WTC11 (cell line): ENCODE data around the gene B4GAT1. TPM values are rescaled to one million over a fixed set of nuclear protein-coding genes. Genes with fewer than 3 reads are reported as not detected.

Source experiments
- ATAC-seq: fragments of 200-7000 bp; cut with Tn5 transposase; 2 replicates; pipeline ENCODE4 v1.10.0; 2021; ENCODE audit warnings: mild to moderate bottlenecking, moderate library complexity
- CTCF ChIA-PET: fragments of 300-600 bp; sonication (Branson Sonifier 250); formaldehyde crosslinking; loops from one replicate; lab custom pipeline; 2021; ENCODE audit warnings: antibody characterized with exemption; lab: Charles Lee
- POLR2A ChIA-PET: fragments of 350-600 bp; sonication (Branson Sonifier 250); formaldehyde crosslinking; loops from one replicate; lab custom pipeline; 2021; ENCODE audit warnings: antibody characterized with exemption; lab: Charles Lee
- DNase-seq: peaks from one replicate; pipeline ENCODE4 v3.0.0; 2021; ENCODE audit warnings: low spot score
- H3K27ac Mint-ChIP-seq: 2 replicates; pipeline ENCODE4 v1.8.0; 2021; ENCODE audit warnings: mixed read lengths
- H3K27me3 Mint-ChIP-seq: 2 replicates; pipeline ENCODE4 v1.8.0; 2021; ENCODE audit warnings: low read depth, mild to moderate bottlenecking, moderate library complexity, mixed read lengths
- H3K36me3 Mint-ChIP-seq: 2 replicates; pipeline ENCODE4 v1.8.0; 2021; ENCODE audit warnings: mixed read lengths
- H3K4me1 Mint-ChIP-seq: 2 replicates; pipeline ENCODE4 v1.8.0; 2022; ENCODE audit warnings: mixed read lengths
- H3K4me3 Mint-ChIP-seq: 2 replicates; pipeline ENCODE4 v1.8.0; 2021; ENCODE audit warnings: mild to moderate bottlenecking, moderate library complexity, mixed read lengths
- H3K9me3 Mint-ChIP-seq: 2 replicates; pipeline ENCODE4 v1.8.0; 2021; ENCODE audit warnings: mixed read lengths
- CREB1 ChIP-seq: sonication (generic); formaldehyde crosslinking; IDR thresholded peaks from 2 replicates; pipeline ENCODE4 v1.8.0; 2023; ENCODE audit warnings: mild to moderate bottlenecking, missing genetic modification reagents
- CTCF ChIP-seq: fragments of 200-600 bp; IDR thresholded peaks from 2 replicates; pipeline ENCODE4 v1.8.0; 2022; ENCODE audit warnings: antibody characterized with exemption
- E2F4 ChIP-seq: sonication (generic); formaldehyde crosslinking; IDR thresholded peaks from 2 replicates; pipeline ENCODE4 v1.8.1; 2022; ENCODE audit warnings: low read depth, mild to moderate bottlenecking, moderate library complexity, missing genetic modification reagents, borderline replicate concordance
- ELF4 ChIP-seq: sonication (generic); formaldehyde crosslinking; IDR thresholded peaks from 2 replicates; pipeline ENCODE4 v1.8.1; 2022; ENCODE audit warnings: low read depth, mild to moderate bottlenecking, moderate library complexity, missing genetic modification reagents
- ETV6 ChIP-seq: sonication (generic); formaldehyde crosslinking; IDR thresholded peaks from 2 replicates; pipeline ENCODE4 v1.8.1; 2022; ENCODE audit warnings: mild to moderate bottlenecking, missing genetic modification reagents
- IRF1 ChIP-seq: sonication (generic); formaldehyde crosslinking; IDR thresholded peaks from 2 replicates; pipeline ENCODE4 v1.8.0; 2023; ENCODE audit warnings: missing genetic modification reagents
- JUN ChIP-seq: sonication (generic); formaldehyde crosslinking; IDR thresholded peaks from 2 replicates; pipeline ENCODE4 v1.8.0; 2023; ENCODE audit warnings: mild to moderate bottlenecking, missing genetic modification reagents
- KAT7 ChIP-seq: sonication (generic); formaldehyde crosslinking; IDR thresholded peaks from 2 replicates; pipeline ENCODE4 v1.8.1; 2023; ENCODE audit warnings: missing genetic modification reagents, mild to moderate bottlenecking, borderline replicate concordance
- MXD4 ChIP-seq: fragments of 250-450 bp; sonication (Bioruptor Pico); IDR thresholded peaks from 2 replicates; pipeline ENCODE4 v1.8.0; 2021; ENCODE audit warnings: mild to moderate bottlenecking, moderate library complexity, borderline replicate concordance
- MYBL2 ChIP-seq: sonication (generic); formaldehyde crosslinking; IDR thresholded peaks from 2 replicates; pipeline ENCODE4 v1.8.1; 2023; ENCODE audit warnings: mild to moderate bottlenecking, moderate library complexity, missing genetic modification reagents
- NFYB ChIP-seq: sonication (generic); formaldehyde crosslinking; conservative IDR thresholded peaks from 2 replicates; pipeline ENCODE4 v1.8.0; 2022; ENCODE audit warnings: low read depth, missing genetic modification reagents
- NR2C2 ChIP-seq: sonication (generic); formaldehyde crosslinking; IDR thresholded peaks from 2 replicates; pipeline ENCODE4 v1.8.0; 2022; ENCODE audit warnings: mild to moderate bottlenecking, missing genetic modification reagents
- NR3C1 ChIP-seq: sonication (generic); formaldehyde crosslinking; conservative IDR thresholded peaks from 2 replicates; pipeline ENCODE4 v1.8.1; 2023; ENCODE audit warnings: low read depth, mild to moderate bottlenecking, missing genetic modification reagents
- PRRX2 ChIP-seq: fragments of 250-450 bp; sonication (Bioruptor Pico); IDR thresholded peaks from 2 replicates; pipeline ENCODE4 v1.8.0; 2021; ENCODE audit warnings: mild to moderate bottlenecking
- RORB ChIP-seq: fragments of 250-450 bp; sonication (Bioruptor Pico); IDR thresholded peaks from 2 replicates; pipeline ENCODE4 v1.9.0; 2021; ENCODE audit warnings: mild to moderate bottlenecking
- SP1 ChIP-seq: sonication (generic); formaldehyde crosslinking; conservative IDR thresholded peaks from 2 replicates; pipeline ENCODE4 v1.8.1; 2022; ENCODE audit warnings: missing genetic modification reagents
- ZBTB43 ChIP-seq: sonication (generic); formaldehyde crosslinking; IDR thresholded peaks from 2 replicates; pipeline ENCODE4 v1.8.1; 2023; ENCODE audit warnings: mild to moderate bottlenecking, missing genetic modification reagents
- ZNF263 ChIP-seq: sonication (generic); formaldehyde crosslinking; IDR thresholded peaks from 2 replicates; pipeline ENCODE4 v1.8.1; 2022; ENCODE audit warnings: low read depth, mild to moderate bottlenecking, moderate library complexity, missing genetic modification reagents
- ZNF425 ChIP-seq: fragments of 250-450 bp; sonication (Bioruptor Pico); conservative IDR thresholded peaks from 2 replicates; pipeline ENCODE4 v1.9.0; 2021; ENCODE audit warnings: mild to moderate bottlenecking
- ZNF671 ChIP-seq: fragments of 250-450 bp; sonication (Bioruptor Pico); IDR thresholded peaks from 2 replicates; pipeline ENCODE4 v1.8.0; 2021; ENCODE audit warnings: mild to moderate bottlenecking
- total RNA-seq: library from RNA; stranded (reverse); gene quantifications from 3 replicates; pipeline ENCODE4 v1.2.3, GENCODE V29; 2021

Gene B4GAT1
- total RNA-seq, 1 experiment from 2014 or later: 34.1 TPM

- peaks cover 11% of the 10 kb centered on the region for H3K27me3 Mint-ChIP-seq
- ATAC-seq: no peak
- H3K36me3 Mint-ChIP-seq: no peaks in the 10 kb centered on the region
- H3K27ac Mint-ChIP-seq: 0 out of 2 replicates have a peak overlapping the region, but pooled peaks have one; percentile 0
- TF ChIP-seq RORB (CRISPR knock-in tag): no peak
- TF ChIP-seq ZNF263 (CRISPR knock-in tag): no peak
- no peak for TF ChIP-seq ELF4 (CRISPR knock-in tag)
- TF ChIP-seq CREB1 (CRISPR knock-in tag): no peak
- TF ChIP-seq PRRX2 (CRISPR knock-in tag): no peak
- no peak for TF ChIP-seq KAT7 (CRISPR knock-in tag)
- no peak for TF ChIP-seq NR2C2
- TF ChIP-seq JUN (CRISPR knock-in tag): no peak
- TF ChIP-seq MXD4 (CRISPR knock-in tag): no peak
- no peak for TF ChIP-seq NFYB (CRISPR knock-in tag)
- no peak for TF ChIP-seq NR3C1 (CRISPR knock-in tag)
- TF ChIP-seq ZNF425 (CRISPR knock-in tag): no peak
- no peak for TF ChIP-seq ZNF671 (CRISPR knock-in tag)
- no peak for TF ChIP-seq IRF1 (CRISPR knock-in tag)
- TF ChIP-seq MYBL2 (CRISPR knock-in tag): no peak
- no peak for TF ChIP-seq CTCF
- TF ChIP-seq, all 79 proteins: peak for 0
- ChIA-PET CTCF (interaction anchor here (0.5 to 1.6 kb wide), 9 partner anchors 9 to 318 kb away, joined by 3 to 45 read pairs (median 5); partner anchors contain the start of genes CD248, RIN1 and YIF1A), POLR2A (interaction anchor here (1.4 to 1.6 kb wide), 2 partner anchors 10 to 14 kb away, joined by 4 to 5 read pairs; no protein-coding TSS in a partner anchor)
- Mint-ChIP-seq H3K4me3 (no peak overlapping the region), H3K9me3 (0 out of 2 replicates have a peak, but pooled peaks cover 6% of the 10 kb centered on the region), H3K4me1 (peaks cover 15% of the 10 kb centered on the region)
- DNase-seq: no peak
Observed at GRCh38 chr11:66327171-66328030, 20.0 kb downstream of the B4GAT1 start.

- Mint-ChIP-seq H3K9me3 (0 out of 2 replicates have a peak, but pooled peaks cover 6% of the 10 kb centered on the region), H3K4me3 (no peak overlapping the region), H3K27me3 (peaks cover 11% of the 10 kb centered on the region), H3K27ac (no peak overlapping the region), H3K4me1 (peaks cover 15% of the 10 kb centered on the region), H3K36me3 (no peaks in the 10 kb centered on the region)
- TF ChIP-seq ZBTB43 (CRISPR knock-in tag) (no peak), ETV6 (CRISPR knock-in tag) (no peak), SP1 (CRISPR knock-in tag) (no peak), E2F4 (no peak)
- ATAC-seq (no peak), DNase-seq (no peak)
- POLR2A ChIA-PET: interaction anchor here (1.4 to 1.6 kb wide), 2 partner anchors 9 to 13 kb away, joined by 4 to 5 read pairs; no protein-coding TSS in a partner anchor
- CTCF ChIA-PET: interaction anchor here (0.6 to 1.6 kb wide), 9 partner anchors 9 to 104 kb away, joined by 3 to 45 read pairs (median 5); partner anchors contain the start of genes CD248, RIN1 and YIF1A
Observed at GRCh38 chr11:66326261-66327111, 20.9 kb downstream of the B4GAT1 start.
